Measurements from ENCODE around the gene PDE4D.

The PDE4D gene

DNA sequence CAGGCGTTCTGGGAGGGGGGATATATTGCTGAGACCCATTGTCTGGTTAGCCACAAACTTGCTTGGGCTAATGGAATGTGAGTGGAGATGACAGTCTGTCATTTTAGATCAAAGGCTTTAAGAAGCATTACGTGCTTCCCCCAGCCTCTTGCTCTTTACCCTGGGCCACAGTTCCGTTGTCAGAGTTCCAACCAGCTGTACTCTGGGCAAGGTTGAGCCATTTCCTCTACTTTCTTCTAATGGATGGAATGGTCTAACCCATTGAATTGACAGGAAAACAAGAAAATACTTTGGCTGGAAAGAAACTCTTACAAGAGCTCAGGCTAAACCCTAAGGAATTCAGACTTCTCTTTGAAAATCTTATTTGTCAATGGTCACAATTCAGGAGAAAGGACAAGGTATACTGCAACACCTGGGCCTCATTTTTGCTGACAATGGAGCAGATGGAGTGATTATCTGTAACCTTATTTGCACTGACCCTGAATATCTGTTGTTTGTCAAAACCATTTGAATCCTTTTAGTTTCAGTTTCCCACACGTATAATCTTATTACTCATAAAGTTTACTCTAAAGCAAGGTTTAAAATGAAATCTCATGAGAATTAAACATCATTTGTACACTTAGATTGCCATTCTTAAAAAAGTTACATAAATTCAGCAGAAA, 231.4 kb downstream of the PDE4D start:
- no peak for DNase-seq (ENCODE audit: low read depth in 4 of 4, low spot score in 1 of 4)

DNA sequence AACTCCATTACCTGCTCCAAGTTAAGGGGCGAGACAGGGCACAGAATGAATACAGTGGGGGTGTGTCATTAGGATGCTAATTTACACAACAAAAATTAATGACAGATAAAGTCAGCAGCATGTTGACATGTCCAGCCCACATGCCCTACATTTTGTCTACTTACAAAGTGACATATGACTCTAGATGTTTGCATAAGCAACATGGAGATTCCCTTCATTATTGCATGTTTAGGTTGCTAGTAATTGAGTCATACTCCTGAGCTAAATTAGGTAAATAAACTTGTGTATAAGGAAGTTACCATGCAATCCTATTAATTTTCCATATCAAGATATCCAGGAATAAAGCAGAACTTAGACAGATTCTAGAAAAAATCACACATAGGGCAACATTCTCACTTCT, 232.2 kb downstream of the PDE4D start:
- no peak for DNase-seq (ENCODE audit: low read depth in 4 of 4, low spot score in 1 of 4)

DNA sequence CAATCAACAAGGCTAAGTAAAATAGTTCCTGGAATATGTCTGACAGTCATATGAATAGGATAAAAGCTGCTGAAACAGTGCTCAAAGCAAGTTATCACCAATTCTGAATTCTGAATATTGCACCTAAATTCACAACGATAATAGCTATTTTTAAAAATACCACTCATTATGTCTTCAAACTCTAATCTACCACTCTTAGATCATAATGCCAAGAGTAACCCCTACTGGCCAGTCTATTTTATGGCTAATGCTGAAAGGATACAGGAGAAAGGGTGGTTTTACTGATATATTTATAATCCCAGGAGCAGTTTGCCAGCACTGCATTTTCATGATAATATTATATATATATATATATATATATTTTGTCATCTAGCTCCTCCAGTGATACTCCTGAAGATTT, 232.8 kb downstream of the PDE4D start:
- no peak for DNase-seq (ENCODE audit: low read depth in 4 of 4, low spot score in 1 of 4)

DNA sequence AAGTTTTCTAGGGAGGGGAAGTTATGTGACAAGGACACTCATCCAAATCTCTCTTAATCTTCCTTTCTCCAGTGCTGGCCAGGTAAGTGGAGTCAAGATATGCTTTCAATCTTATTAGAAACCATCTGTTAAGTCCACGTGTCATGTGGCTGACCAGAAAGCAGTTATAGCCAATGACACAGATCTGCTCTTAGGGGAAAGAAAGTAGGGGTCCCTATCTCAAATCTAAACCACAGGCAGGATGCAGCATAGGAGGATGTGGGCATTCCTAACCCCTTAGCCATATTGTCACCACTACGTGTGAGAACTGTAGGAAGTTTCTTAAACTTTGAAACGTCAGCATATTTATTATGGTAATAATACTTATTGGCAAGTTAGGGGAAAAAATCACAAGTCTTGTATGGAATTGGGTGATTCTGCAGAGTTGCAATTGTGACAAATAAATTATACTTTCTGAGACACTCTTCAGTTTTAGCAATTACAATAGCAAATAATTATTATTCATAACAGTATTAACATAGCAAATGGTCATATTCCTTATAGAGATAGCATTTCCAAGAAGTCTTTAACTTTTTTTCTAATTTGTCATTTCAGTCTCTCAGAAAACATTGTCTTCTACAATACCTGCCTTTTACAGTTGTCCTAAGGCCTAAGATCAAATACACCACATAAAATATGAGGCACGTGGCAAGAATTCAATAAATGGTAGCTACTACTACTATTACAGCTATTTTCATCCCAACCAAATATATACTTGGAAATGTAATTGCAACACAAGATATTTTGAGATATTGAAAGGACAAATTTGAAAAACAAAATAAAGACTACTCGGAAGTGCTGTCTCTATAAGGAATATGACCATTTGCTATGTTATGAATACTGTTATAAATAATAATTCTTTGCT, 236.9 kb downstream of the PDE4D start:
- DNase-seq (ENCODE audit: low read depth in 4 of 4, low spot score in 1 of 4) = no peak

DNA sequence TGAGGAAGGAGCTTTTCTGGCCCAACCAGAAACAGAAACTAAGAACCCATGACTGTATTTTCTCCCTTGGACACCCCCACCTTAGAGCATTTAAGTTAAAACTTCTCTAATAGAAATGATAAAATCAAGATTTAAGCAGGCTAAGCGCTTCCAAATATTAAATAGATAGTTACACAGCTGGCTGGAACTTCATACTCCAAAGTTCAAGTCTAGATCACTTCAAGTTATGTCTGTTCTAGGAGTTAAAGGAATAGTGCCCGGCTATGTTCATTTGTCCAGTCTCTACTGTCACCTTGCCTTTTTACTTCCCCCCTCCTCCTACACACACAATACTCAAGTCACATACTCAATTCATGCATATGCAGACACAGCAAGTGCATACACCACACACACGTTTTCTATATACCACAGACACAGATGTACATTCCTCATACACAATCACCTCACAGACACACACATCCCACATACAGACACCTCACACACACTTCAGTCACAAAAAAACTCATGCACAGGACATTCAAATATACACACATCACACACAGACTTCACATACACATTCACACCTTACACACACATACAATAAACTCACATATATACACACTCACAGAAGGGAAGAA, 237.7 kb downstream of the PDE4D start:
- DNase-seq (ENCODE audit: low read depth in 4 of 4, low spot score in 1 of 4) = no peak

DNA sequence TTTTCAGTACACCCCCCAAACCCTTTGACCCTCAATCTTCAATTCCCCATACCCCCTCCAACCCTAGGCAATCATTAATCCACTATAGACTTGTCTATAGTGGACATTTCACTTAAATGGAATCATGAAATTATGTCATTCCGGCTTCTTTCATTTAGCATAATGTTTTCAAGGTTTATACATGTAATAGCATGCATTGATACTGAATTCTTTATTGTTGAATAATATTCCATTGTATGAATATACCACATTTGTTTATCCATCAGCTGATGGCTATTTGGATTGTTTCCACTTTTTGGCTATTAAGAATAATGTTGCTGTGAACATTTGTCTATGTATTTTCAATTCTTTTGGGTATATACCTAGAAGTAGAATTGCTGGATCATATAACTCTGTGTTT, 238.8 kb downstream of the PDE4D start:
- no peak for DNase-seq (ENCODE audit: low read depth in 4 of 4, low spot score in 1 of 4)

DNA sequence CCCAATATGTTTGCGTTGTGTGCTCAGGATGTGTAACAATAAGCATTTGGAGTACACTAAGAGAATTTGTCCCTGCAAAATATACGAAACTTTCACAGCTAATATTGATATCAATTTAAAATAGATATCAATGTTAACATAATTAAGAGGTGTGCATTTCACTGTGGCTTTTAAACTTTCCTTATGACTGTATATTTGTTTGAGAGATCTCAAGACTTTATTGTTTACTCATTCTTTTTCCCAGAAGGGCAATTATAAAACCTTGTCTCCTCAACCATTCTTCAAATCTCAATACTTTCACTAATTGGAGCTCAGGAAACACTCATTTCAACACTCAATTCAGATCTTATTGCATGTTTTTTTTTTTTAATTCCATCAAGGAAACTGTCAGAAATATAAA, 241.1 kb downstream of the PDE4D start:
- no peak for DNase-seq (ENCODE audit: low read depth in 4 of 4, low spot score in 1 of 4)

DNA sequence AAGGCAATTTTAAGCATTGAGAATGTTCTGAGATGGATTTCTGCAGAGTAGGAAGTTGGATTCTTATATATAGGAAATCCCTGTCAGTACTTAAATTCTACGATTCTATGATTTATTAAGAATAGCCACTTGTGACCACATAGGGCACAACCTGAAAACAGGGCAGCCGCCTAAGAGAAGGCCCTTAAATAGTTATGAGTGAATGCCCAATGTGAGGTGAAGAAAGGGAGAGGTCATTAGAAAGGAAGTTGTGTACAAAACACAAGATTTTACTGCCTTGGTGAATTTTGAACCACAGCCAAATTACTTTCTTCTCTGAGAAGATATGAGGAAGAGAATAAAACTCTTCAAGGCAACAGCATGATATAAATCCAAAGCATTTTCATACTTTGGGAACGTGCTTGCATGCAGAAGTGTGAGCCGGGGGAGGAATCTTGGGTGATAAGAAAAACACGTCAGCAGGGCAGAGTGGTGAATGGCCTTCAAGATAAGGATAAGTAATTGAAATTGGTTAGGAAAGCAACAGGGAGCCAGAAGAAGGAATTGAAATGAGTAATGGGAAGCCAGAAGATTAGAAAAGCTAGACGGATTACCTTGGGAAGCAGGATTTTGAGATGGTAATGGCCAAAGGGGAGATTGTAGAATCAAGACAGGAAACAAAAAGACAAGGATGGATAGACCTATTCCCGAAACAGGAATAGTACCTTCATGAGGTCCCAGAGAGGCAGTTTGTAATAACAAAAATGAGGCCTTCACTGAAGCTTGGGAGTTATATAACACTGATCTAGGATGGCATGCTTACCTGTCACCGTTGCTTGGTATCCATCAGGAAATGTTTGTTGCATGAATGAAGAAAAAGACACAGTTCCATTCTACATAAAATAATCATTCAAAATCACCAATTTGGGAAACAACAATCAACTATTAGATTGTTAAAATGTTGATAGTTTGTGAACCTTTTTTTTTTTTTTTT, 244.3 kb downstream of the PDE4D start:
- DNase-seq (ENCODE audit: low read depth in 4 of 4, low spot score in 1 of 4) = no peak

DNA sequence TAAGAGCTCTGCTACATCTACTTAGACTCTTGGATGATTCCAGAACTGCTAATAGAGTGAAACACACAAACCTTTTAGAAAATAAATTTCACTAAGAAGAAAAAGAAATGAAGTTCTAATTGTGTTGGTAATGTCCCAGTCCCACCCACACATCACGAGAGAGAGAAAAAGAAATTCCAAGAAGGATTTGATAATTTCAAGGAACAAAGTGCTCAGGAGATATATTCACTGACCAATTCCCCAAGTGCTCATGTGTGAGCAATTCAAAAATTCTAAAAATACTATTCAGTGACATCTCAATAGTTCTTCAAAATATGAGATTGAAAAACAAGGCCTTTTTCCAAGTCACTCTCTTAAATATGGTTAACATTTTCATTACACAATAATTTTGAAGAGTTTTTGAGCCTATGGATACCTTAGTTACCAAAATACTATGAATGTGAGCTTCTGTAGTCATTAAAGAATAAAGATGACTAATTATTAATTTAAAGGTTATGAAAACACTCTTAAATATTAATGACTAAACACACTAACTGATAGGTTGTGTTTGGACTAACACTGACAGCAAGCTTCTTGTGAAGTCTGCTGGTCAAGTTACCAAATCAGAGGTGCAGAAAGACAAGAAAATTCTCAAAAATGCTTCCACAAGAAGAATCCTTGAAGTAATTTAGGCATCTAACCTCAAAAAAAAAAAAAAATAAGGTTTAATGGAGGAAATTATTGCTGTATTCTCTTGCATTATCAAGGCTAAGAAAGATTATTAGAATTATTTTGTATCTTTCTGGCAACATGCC, 245.3 kb downstream of the PDE4D start:
- no peak for DNase-seq (ENCODE audit: low read depth in 4 of 4, low spot score in 1 of 4)

DNA sequence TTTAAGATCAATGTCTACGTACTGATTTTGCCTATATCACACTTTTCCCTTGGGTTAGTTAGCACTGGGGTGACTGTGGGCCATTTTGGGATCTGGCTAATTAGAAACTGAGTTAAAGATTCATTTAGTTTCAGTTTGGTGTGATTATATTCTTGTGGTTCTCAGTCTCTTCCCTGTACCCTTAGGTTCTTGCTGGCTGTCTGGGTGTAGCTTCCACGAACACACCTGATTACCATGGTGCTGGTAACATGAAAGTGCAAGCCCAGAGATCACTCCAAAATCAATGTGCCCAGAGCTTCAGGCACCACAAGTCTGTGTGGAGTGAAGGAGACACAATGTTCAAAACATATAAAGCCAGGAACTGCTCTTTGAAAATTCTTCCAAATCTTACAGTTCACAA, 248.1 kb downstream of the PDE4D start:
- DNase-seq (ENCODE audit: low read depth in 4 of 4, low spot score in 1 of 4) = no peak

DNA sequence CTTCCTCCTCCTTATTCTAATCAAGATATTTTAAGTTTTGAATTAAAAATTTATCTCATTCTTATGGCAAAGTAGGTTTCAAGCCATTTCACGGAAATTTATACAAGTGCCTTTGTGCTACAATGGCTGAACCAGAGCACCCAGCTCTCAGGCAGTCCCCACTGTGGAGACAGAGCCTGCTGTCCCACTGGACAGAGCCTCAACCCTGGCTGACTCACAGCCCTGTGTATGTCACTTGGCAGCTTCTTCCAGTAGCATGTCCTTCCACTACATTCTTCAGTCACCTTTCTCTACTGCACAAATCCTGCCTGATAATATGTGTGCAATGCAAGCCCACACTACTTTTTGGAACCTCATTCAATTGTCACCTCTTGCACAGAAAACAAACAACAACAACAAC, 253.1 kb downstream of the PDE4D start:
- no peak for DNase-seq (ENCODE audit: low read depth in 4 of 4, low spot score in 1 of 4)

DNA sequence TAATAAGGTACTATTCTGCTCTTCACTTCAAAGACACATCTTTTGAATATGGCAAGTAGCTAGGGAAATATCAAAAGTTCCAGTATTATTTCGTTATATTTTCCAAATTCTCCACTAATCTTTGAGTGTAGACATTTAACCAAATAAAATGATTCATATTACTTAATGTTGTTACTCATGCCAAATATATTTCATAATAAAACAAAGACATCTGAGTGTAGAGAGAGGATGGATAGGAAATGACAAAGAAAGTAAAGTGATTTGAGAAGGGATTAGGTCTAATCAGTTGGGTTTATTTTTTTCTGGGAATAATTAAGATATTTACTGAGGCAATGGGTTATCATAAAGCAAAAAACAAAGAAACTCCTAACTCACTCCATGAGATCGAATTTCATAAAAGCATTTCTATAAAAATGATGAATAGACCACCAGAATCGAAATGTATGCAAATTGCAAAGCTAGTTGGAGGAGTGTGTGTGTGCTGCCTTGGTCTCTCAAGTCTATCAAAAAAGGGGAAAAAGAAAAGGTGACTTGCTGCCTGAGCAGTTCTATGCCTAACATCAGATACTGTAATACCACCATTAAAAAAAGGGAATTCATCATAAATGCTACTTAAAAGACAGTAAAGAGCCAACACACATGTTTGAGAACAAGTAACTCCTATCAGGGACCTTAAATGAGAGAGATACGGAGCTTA, 255.5 kb downstream of the PDE4D start:
- no peak for DNase-seq (ENCODE audit: low read depth in 4 of 4, low spot score in 1 of 4)

DNA sequence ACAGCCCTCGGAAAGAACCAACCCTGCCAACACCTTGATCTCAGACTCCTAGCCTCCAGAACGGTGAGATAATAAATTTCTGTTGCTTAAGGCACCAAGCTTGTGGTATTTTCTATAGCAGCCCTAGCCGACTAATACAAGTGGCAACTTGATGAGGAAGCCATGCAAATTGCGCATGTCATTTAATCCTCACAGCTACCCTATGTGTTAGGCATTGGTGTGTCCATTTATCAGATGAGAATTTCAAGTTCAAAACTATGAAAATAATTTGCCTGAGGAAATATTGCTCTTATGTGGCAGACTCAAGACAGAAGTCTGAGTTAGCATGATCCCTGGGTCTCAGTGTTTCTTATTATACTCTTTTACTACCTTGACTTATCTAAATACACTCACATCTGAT, 264.0 kb downstream of the PDE4D start:
- no peak for DNase-seq (ENCODE audit: low read depth in 4 of 4, low spot score in 1 of 4)

DNA sequence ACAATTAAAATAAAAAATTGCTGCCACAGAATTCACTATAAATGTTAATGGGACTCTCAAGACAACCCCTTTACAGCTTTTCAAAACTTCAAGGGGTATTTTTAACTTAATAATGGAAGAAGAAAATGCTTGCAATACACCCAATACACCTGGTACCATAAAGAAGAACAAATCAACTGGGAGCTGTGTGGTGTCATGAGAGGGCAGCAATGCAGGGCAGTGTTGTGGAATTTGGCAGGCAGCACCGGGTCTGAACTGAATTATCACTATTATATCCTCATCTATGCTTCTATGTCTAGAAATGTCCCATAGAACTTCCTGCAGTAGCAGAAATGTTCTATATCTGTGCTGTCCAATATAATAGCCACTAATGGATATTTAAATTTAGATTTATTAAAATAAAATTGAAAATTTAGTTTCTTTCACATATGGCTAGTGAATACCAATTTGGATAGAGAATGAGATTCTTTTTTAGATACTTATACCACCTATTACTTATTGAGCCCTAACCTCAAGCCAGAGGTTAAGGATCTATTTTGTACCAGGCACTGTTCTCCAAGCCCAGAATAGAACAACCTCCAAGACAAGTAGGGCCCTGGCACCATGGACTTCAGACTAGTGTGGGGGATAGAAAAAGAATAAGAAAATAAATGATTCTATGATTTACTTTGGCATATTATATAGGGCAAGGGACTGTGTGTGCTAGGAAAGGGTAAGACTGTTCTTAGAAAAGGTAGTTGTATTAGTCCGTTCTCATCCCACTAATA, 265.3 kb downstream of the PDE4D start:
- DNase-seq (ENCODE audit: low read depth in 4 of 4, low spot score in 1 of 4) = no peak

DNA sequence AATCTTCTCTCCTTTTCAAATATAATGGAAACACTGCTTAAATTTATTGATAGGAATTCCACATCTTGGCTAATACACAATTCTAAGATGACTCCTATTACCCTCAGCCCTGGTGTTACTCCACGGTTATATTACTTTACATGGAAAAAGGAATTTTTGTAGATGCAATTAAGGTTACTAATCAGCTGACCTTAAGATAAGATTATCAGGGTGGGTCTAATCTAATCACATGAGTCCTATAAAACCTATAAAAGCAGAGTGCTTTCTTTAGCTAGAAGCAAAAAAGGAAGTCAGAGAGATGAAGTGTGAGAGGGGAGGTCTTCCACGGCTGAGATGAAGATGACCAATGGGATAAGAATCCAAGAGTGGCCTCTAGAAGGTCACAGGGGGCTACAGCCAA, 268.6 kb downstream of the PDE4D start:
- no peak for DNase-seq (ENCODE audit: low read depth in 4 of 4, low spot score in 1 of 4)

DNA sequence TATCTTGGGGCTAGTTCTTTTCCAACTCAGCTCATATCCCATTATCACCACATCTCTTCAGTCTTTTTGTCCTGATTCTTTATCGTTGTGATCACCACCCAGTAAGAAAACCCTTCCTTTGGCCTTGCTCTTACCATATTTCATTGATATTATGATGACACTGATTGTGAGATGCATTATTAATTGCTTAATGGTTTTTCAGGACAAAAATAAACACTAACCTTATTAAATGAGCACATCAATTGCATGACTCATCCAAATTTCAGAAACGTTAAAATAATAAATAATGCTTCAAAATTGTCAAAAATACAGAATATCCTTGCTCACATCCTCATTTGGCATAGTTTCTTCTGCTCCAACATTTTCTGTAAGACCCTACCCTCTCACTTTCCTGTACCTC, 270.7 kb downstream of the PDE4D start:
- no peak for DNase-seq (ENCODE audit: low read depth in 4 of 4, low spot score in 1 of 4)

DNA sequence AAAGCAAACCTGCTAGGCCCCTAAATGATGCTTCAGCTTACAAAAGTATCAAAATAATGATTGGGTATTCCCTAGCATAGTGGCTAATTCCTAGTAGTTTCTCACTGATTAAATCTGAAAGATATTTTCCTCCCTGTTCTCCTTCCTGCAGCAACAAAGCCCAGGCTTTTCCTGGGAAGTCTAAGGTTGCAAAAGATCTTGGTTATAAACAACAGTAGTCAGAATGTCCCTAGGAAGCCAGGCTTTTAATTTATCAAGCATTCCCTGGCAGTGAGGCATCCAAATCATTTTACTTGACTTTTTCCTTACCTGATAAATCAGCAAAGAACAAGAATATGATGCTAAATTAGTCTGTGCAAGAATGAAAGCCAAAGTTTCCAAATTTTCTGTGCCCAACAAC, 272.0 kb downstream of the PDE4D start:
- DNase-seq (ENCODE audit: low read depth in 4 of 4, low spot score in 1 of 4) = no peak

DNA sequence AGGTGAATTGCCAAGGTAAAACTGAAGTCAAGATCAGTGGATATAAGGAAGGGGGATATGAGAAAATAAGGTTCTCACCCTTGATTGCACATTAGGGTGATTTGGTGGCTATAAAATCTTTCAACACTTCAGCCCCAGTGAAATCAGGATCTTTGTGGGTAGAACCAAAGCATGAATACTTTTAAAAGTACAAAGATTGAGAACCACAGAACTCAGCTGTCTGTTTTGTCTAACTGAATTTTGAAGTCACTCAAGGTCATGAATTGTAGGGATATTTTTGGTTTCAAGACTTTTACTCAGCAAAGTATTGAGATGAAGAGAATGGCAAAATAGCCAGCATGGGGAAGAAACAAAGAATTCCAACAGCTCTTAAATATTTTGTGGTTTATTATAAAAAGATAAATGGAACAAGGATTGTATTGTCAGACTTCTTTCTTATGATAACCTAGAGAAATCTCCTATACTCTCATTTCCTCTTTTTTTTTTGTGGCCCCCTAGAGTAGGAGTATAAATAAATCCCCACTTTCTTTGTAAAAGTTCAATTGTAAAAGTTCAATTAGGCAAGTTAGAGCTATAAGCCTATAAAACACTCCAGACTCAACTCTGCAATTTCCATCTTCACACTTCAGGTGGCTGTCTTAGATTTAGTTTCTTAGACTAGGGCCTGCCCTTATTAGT, 272.9 kb downstream of the PDE4D start:
- DNase-seq (ENCODE audit: low read depth in 4 of 4, low spot score in 1 of 4) = no peak
